H54 (cell line): ENCODE results near the gene DCC.

Experiments
- DNase-seq: peaks from one replicate; pipeline ENCODE4 v3.0.0; 2011; ENCODE audit warnings: low spot score, mixed read lengths; ENCODE audit not compliant: insufficient read length
- FAIRE-seq: peaks from 3 replicates; lab custom pipeline; 2011; peaks lifted over from hg19 to GRCh38; lab: Jason Lieb, UNC
- POLR2A ChIP-seq: IDR thresholded peaks from 2 replicates; pipeline ENCODE4 v1.6.1; 2011; ENCODE audit warnings: low read depth, mild to moderate bottlenecking, low read length

Gene DCC

DNA sequence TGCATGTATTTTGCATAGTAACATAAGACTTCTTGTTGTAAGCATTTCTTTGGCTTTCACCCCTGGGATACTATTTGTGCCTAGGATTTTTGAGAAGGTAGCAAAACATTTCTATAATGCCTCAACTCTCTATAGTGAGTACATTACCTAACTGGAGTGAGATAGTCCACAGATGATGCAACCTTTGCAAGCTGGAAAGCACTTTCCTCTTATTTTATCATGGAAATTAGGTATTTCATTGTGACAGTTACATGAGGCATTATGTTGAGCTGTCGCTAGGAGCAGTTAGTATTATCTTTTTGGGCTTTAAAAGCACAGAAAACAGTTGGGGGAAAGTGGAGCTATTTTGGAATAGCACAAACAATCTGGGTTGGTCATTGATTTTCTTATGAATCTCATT lies 786.2 kb downstream of the DCC start:
- DNase-seq (no peak), FAIRE-seq (no peak)
- no peak for TF ChIP-seq POLR2A

DNA sequence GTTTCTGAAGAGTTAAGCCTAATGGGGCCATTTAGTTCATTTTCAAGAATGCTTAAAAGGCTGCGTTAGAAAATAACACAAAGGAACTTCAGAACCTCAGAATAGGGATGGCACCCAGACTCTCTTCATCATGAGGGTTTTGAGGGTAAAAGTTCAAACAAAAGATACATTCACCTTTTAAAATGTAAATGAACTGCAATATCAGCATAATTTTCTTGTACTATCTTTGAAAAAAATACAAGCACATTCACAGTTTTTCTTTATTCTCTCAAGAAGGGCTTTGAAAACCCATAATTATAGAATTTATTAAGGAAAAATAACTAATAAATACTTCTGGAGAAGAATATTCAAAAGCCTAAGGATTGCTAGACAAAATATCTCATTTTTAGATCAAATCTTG lies 791.0 kb downstream of the DCC start:
- no peak for TF ChIP-seq POLR2A
- FAIRE-seq, result no peak

GRCh38 chr18:53134711-53135110 lies 794.7 kb downstream of the DCC start:
- FAIRE-seq (no peak), DNase-seq (no peak)
- TF ChIP-seq POLR2A, result no peak

More for the DNA sequence above, 791.0 kb downstream of the DCC start:
- DNase-seq, result no peak

DNA sequence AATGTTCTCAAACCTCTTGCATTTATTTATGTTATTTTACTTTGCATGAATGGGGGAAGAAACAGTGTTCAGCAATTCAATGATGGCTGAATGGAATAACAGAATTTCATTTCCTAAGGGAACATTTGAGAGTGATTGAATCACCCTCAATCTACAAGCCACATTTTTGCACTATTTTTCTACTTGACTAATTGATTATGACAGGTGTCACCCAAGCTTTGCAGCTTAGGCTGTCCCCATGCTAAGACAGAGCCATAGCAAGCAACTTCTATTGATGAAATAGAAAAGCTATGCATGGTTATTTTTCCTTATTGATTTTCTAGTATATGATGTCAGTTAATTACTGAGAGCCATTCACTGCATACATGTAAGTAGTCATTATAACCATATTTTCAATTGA lies 795.7 kb downstream of the DCC start:
- TF ChIP-seq POLR2A, result no peak
- no peak for DNase-seq
- no peak for FAIRE-seq

GRCh38 chr18:53139746-53140500 lies 799.9 kb downstream of the DCC start:
- FAIRE-seq, result no peak
- no peak for DNase-seq
- no peak for TF ChIP-seq POLR2A

GRCh38 chr18:53142005-53142404 lies 802.0 kb downstream of the DCC start:
- DNase-seq, result no peak
- no peak for TF ChIP-seq POLR2A
- no peak for FAIRE-seq

GRCh38 chr18:53147472-53147871 lies 807.5 kb downstream of the DCC start:
- no peak for TF ChIP-seq POLR2A
- no peak for DNase-seq
- FAIRE-seq, result no peak

DNA sequence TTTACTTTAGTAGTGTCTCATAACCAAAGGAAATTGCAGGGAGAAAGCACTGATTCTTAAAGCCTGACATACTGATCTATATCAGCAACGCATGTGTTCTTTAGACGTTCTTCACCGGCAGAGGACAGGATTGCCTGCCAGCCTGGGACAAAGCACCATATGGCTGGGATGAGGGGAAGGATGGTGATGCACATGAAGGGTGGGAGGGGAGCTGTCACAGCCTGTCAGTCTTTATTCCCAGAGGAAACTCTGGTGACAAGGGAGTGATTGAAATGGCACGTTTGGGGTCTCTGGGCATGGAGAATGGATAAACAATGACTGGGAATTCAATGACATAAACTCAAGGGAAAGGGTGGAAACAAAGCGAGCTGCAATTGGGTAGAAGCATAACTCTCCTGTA lies 808.1 kb downstream of the DCC start:
- no peak for DNase-seq
- FAIRE-seq, result no peak
- no peak for TF ChIP-seq POLR2A

DNA sequence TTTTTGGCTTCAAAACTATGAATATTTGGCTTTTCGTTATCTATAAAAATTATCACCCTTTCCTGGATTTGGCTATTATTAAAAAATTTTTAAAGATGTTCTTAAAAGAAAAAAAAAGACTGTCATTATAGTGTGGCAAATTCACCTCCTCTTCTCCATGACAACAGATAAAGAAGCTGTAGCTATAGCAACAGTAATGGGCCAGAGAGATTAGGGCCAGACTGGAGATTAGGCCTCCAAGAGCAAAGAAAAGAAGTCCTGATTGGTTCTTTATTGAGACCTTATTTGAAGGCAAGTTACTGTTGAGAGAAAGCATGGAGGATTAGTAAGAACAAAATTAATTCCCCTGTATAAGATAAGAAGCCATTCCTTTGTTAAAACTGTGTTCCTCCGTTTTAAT lies 812.5 kb downstream of the DCC start:
- DNase-seq, result no peak
- TF ChIP-seq POLR2A, result no peak

GRCh38 chr18:53153281-53153680 lies 813.3 kb downstream of the DCC start:
- TF ChIP-seq POLR2A, result no peak
- FAIRE-seq (no peak), DNase-seq (peak; percentile 0)

More for the DNA sequence above, 812.5 kb downstream of the DCC start:
- FAIRE-seq, result no peak

- TF ChIP-seq POLR2A, result no peak
- DNase-seq, result no peak
- FAIRE-seq, result no peak
Observed at GRCh38 chr18:53153800-53154199, 813.8 kb downstream of the DCC start.

GRCh38 chr18:53165770-53166169 lies 825.8 kb downstream of the DCC start:
- DNase-seq, result no peak
- TF ChIP-seq POLR2A, result no peak
- no peak for FAIRE-seq

DNA sequence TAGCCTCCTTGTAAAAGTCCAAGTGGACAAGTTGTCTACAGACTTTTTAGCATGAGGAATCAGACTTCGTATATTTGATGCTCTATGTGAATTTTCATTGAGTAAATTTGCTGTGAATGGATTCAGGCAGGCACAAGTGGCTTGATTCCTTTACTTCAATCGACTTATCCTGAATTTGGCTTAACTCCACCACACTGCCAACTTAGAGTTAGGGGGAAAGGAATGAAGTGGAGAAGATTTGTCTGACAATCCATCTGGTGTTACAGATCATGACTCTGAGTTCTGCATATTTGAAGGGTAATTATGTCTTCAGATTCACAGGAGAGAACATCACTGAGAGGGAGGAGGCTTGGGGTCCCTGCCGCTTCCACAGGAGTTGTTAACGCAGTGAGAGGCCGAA lies 829.3 kb downstream of the DCC start:
- DNase-seq (no peak), FAIRE-seq (no peak)
- TF ChIP-seq POLR2A, result no peak

- DNase-seq (no peak), FAIRE-seq (no peak)
- no peak for TF ChIP-seq POLR2A
Observed at GRCh38 chr18:53191634-53192033, 851.6 kb downstream of the DCC start.

DNA sequence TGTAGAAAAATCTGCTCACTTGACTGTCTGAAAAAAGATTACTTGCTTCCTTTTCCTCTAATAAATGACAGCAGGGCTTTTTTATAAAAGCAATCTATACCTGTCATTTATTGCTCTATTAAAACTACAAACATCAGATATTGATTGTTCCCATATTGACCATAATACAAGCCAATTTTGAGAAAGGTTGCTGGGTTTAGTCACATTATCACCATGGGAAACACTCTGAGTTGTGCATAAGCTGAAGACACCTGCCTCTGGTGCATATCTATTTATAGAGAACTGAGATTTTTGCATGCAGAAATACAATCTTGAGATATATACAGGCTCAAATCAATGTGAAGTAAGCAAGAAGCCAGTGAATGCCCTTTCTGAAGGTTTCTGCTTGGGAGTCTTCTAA lies 853.9 kb downstream of the DCC start:
- FAIRE-seq, result no peak
- DNase-seq, result no peak
- no peak for TF ChIP-seq POLR2A

DNA sequence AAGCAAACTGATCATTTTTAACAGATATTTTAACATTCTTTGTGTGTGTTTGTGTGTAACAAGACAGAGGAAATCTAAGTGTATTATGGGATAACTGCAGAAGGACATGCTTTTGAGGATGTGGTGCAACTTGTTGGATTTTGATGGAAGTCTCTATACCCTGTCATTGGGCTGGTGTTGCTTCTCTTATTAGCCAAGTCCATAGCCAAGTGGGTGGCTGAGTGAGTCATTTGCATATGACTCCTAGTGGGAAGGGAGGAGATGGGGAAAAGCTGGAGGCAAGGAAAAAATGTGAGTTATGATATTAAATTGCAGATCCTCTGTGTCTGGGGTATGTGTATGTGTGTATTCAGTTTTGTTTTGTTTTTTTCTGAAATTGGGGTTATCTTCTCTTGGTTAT lies 879.9 kb downstream of the DCC start:
- DNase-seq (no peak), FAIRE-seq (no peak)
- TF ChIP-seq POLR2A, result no peak
